ENCODE results near the gene TRIP13.

DNA sequence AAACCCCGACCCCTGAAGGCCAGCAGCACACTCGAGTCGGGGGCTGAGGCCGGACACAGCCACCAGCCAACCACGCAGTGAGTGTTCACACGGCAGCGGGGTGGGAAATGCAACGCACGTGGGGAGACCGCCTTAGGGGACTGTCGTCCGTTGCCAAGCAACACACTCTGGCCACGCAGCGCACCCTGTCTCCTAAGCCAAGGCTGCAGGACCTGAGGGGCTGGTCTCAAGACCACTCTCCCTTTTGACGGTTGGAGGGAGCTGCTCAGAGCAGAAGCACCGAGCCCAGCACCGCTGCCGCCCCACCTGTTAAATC, 7.6 kb upstream of the TRIP13 start:
- TF ChIP-seq POLR2AphosphoS5 (IDR thresholded peaks at IDR 0.05; ENCODE audit: low read depth, low read length) (no peak), POLR2A (IDR thresholded peaks at IDR 0.05; ENCODE audit: low read depth, low read length) (no peak), TAF1 (IDR thresholded peaks at IDR 0.05; ENCODE audit: low read depth, low read length) (no peak)
